Tibial nerve (tissue), 4 donors: ENCODE results near the gene INIP.
A peak's percentile ranks its signal among the peaks of the same experiment; 100 is the strongest.

Experiments used
- EP300 ChIP-seq, 2 donors: sonication (generic); formaldehyde crosslinking; IDR thresholded peaks; one replicate each; pipeline ENCODE4 v1.6.1; 2017; ENCODE audit warnings: antibody characterized with exemption in 2 of 2, mild to moderate bottlenecking in 1 of 2
- POLR2A ChIP-seq, 2 donors: fragments of 450-650 bp; IDR thresholded peaks; one replicate each; pipeline ENCODE4 v1.6.1; 2017; ENCODE audit warnings: antibody characterized with exemption in 2 of 2, mild to moderate bottlenecking in 2 of 2, moderate library complexity in 2 of 2
- TF ChIP-seq, protein P1 (sequence below), 5 experiments: fragments of 200-600 bp in 3 of 5; fragments of 450-650 bp in 2 of 5; sonication (generic) in 3 of 5; IDR thresholded peaks; one replicate each; pipeline ENCODE4 v1.5.1; 2016 to 2019; ENCODE audit warnings: antibody characterized with exemption in 5 of 5, mild to moderate bottlenecking in 3 of 5, moderate library complexity in 2 of 5

DNA sequence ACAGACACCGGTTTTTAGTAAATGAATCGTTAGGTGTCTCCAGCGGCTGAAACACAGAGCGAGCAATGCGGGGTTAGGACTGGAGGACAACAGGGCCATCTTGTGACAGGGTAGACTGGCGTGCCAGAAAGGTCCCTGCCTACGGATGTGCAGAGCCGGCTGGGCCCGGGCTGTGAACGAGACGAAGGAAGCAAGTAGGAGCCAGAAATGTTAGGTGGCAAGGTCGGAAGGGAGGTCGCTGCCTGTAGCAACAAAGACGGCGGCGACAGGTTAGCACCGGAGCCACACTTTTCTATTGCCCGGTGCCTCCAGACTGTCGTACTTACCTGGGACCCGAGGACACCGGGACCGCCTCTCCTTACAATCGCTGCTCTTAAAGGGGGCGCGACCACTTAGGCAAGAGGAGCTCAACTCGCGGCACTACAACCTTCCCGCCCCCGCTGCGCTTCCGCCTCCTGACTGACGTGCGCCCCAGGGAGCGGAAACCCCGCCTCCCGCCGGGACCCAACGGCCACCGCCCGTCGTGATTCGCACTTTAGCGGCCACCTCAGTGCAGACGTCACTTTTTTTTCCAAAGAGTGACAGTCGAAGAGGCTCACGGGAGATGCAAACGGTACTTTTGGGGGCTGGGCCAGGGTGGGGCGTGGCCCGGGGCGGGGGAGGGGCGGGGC is at the start of gene INIP:
- TF ChIP-seq EP300 (IDR thresholded peaks at IDR 0.05) (peak; percentile 89 to 96), POLR2A (IDR thresholded peaks at IDR 0.05) (peak; percentile 64 to 87)
- TF ChIP-seq, protein P1, sequence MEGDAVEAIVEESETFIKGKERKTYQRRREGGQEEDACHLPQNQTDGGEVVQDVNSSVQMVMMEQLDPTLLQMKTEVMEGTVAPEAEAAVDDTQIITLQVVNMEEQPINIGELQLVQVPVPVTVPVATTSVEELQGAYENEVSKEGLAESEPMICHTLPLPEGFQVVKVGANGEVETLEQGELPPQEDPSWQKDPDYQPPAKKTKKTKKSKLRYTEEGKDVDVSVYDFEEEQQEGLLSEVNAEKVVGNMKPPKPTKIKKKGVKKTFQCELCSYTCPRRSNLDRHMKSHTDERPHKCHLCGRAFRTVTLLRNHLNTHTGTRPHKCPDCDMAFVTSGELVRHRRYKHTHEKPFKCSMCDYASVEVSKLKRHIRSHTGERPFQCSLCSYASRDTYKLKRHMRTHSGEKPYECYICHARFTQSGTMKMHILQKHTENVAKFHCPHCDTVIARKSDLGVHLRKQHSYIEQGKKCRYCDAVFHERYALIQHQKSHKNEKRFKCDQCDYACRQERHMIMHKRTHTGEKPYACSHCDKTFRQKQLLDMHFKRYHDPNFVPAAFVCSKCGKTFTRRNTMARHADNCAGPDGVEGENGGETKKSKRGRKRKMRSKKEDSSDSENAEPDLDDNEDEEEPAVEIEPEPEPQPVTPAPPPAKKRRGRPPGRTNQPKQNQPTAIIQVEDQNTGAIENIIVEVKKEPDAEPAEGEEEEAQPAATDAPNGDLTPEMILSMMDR (IDR thresholded peaks at IDR 0.05): peak in 2 of 5 experiments; percentile 37 to 38
